ENCODE results near the gene PCGF3.

- TF ChIP-seq, protein P1, sequence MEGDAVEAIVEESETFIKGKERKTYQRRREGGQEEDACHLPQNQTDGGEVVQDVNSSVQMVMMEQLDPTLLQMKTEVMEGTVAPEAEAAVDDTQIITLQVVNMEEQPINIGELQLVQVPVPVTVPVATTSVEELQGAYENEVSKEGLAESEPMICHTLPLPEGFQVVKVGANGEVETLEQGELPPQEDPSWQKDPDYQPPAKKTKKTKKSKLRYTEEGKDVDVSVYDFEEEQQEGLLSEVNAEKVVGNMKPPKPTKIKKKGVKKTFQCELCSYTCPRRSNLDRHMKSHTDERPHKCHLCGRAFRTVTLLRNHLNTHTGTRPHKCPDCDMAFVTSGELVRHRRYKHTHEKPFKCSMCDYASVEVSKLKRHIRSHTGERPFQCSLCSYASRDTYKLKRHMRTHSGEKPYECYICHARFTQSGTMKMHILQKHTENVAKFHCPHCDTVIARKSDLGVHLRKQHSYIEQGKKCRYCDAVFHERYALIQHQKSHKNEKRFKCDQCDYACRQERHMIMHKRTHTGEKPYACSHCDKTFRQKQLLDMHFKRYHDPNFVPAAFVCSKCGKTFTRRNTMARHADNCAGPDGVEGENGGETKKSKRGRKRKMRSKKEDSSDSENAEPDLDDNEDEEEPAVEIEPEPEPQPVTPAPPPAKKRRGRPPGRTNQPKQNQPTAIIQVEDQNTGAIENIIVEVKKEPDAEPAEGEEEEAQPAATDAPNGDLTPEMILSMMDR (IDR thresholded peaks at IDR 0.05) = no peak
- no peak for TF ChIP-seq POLR2A (IDR thresholded peaks at IDR 0.05)
Observed at GRCh38 chr4:658681-659667, 46.7 kb upstream of the PCGF3 start.

Data from testis (tissue), 2 donors.